Measurements from ENCODE around the gene IFT25. TPM values are rescaled to one million over a fixed set of nuclear protein-coding genes. Genes with fewer than 3 reads are reported as not detected.

IFT25 gene
- total RNA-seq, 4 donors from 2014 or later: 15.5 to 39.9 (median 26.8) TPM

DNA sequence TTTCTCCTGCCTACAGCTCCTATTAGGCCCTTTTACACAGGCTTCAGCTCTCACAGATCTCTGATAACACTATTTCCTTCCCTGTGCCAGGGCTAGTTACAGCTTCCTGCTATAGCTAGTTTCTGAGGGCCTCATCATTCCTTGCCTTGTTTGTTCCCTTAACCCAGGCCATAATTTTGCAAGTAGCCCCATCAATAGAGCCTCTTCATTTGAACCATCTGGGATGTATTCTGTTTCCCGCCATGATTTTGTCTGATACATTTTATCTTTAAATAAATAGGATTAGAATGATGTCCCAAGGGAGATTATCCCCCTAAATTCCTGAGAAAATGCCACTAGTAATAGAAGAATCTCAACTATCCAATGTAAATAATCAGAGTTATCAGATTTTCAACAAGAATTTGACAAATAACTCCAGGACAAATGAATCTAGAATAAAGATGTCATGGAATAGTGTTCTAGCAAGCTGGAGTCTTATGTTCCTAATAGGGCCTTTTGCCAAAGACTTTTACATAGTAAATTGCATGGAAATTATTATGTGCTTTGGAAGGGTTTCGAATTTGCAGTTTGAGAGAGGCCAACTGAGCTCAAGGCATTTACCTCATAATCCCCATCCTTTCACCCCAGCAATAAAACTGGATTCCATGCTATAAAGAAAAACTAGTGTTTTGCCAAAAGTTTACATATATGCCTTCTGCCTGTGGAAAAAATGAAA lies 16.1 kb downstream of the IFT25 start:
- H3K9me3 ChIP-seq: peaks cover 0 to 9% (median 0%) of the 10 kb centered on the region in 4 donors
- no peak for DNase-seq (ENCODE audit: low spot score in 2 of 2)
- WGBS, 2 donors: 77 to 87% methylated on average over 2 of the region's 2 CpGs
- H3K27ac ChIP-seq: no peak overlapping the region
- H3K4me1 ChIP-seq: no peaks in the 10 kb centered on the region
- TF ChIP-seq, protein P1, sequence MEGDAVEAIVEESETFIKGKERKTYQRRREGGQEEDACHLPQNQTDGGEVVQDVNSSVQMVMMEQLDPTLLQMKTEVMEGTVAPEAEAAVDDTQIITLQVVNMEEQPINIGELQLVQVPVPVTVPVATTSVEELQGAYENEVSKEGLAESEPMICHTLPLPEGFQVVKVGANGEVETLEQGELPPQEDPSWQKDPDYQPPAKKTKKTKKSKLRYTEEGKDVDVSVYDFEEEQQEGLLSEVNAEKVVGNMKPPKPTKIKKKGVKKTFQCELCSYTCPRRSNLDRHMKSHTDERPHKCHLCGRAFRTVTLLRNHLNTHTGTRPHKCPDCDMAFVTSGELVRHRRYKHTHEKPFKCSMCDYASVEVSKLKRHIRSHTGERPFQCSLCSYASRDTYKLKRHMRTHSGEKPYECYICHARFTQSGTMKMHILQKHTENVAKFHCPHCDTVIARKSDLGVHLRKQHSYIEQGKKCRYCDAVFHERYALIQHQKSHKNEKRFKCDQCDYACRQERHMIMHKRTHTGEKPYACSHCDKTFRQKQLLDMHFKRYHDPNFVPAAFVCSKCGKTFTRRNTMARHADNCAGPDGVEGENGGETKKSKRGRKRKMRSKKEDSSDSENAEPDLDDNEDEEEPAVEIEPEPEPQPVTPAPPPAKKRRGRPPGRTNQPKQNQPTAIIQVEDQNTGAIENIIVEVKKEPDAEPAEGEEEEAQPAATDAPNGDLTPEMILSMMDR (IDR thresholded peaks at IDR 0.05): no peak
- TF ChIP-seq POLR2A (IDR thresholded peaks at IDR 0.05): no peak
- no peak for TF ChIP-seq EP300 (IDR thresholded peaks at IDR 0.05)
- H3K36me3 ChIP-seq: peaks cover 0 to 68% (median 0%) of the 10 kb centered on the region in 3 donors
- H3K4me3 ChIP-seq: no peak overlapping the region
- H3K27me3 ChIP-seq: no peaks in the 10 kb centered on the region

DNA sequence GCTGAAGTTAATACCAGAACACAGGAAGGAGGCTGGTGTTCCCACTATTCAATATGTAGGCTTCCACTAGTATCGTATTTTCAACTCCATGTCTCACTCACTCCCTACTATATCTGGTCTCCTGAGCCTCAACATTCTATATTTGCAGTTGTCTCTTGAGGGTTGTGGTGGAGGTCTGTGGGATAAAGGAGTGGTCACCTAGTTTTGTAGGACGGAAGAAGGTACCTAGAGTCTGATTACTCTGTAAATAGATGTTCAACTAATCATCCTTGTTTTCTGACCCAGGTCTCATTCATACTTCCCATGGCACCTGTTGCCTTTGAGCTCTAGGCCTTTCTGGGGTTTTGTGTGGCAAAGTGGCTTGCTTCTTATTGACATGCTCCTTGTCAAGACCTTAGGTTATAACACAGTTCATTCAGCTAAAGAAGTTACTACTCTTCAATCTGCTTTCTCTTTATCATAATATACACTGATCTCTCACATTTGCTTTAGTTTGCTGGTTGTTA lies 18.1 kb downstream of the IFT25 start:
- 95 to 100% methylated on average over 2 of the region's 2 CpGs for WGBS, 2 donors
- Histone ChIP-seq H3K27me3 (no peaks in the 10 kb centered on the region), H3K36me3 (peaks cover 0 to 73% (median 0%) of the 10 kb centered on the region in 3 donors), H3K27ac (no peak overlapping the region), H3K4me3 (no peak overlapping the region), H3K9me3 (peaks cover 0 to 4% (median 0%) of the 10 kb centered on the region in 4 donors), H3K4me1 (no peaks in the 10 kb centered on the region)
- TF ChIP-seq, protein P1 (IDR thresholded peaks at IDR 0.05): no peak
- TF ChIP-seq POLR2A (IDR thresholded peaks at IDR 0.05): no peak
- DNase-seq (ENCODE audit: low spot score in 2 of 2): no peak

DNA sequence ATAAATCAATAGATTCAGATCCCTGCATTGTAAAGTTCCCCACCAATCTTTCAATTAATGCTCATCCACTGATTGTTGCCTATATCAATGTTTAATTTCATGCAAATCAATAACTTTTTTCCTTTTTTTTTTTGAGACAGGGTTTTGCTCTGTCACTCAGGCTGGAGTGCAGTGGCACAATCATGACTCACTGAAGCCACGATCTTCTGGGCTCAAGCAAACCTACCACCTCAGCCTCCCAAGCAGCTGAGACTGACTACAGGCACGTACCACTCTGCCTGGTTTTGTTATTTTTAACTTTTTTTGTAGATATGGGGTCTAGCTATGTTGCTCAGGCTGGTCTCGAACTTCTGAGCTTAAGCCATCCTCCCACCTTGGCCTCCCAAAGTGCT lies 25.8 kb downstream of the IFT25 start:
- no peaks in the 10 kb centered on the region for H3K4me1 ChIP-seq
- H3K27me3 ChIP-seq: no peaks in the 10 kb centered on the region
- no peak overlapping the region for H3K27ac ChIP-seq
- no peak for DNase-seq (ENCODE audit: low spot score in 2 of 2)
- H3K4me3 ChIP-seq: no peak overlapping the region
- TF ChIP-seq POLR2A (IDR thresholded peaks at IDR 0.05) (no peak), EP300 (IDR thresholded peaks at IDR 0.05) (no peak)
- TF ChIP-seq, protein P1 (IDR thresholded peaks at IDR 0.05): no peak
- H3K36me3 ChIP-seq: peaks cover 0 to 77% (median 0%) of the 10 kb centered on the region in 3 donors
- no peaks in the 10 kb centered on the region for H3K9me3 ChIP-seq
- WGBS, 2 donors: 85 to 91% methylated on average over 3 of the region's 3 CpGs

DNA sequence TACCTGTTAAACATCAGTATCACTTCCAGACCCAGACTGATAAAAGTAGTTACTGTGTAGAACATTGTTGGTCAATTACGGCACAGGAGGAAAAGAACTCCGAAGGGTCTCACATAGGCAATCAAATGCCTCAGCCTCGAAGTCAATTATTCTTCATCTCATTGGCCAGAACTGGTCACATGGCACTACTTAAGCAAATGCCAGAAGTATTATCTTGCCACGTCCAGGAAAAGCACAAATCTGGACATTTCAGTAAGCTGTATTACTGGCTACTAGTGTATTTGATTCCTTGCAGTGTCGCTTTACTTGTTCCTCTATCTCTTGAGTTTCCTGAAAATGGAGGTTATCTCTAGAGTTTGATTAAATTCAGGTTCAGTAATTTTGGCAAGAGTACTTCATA lies 27.2 kb downstream of the IFT25 start:
- no peak overlapping the region for H3K27ac ChIP-seq
- no peaks in the 10 kb centered on the region for H3K27me3 ChIP-seq
- peaks cover 0 to 70% (median 0%) of the 10 kb centered on the region in 3 donors for H3K36me3 ChIP-seq
- H3K4me3 ChIP-seq: no peak overlapping the region
- no peak for DNase-seq (ENCODE audit: low spot score in 2 of 2)
- H3K9me3 ChIP-seq: no peaks in the 10 kb centered on the region
- WGBS, 2 donors: 72% methylated on average over 5 of the region's 5 CpGs
- H3K4me1 ChIP-seq: no peaks in the 10 kb centered on the region
- no peak for TF ChIP-seq EP300 (IDR thresholded peaks at IDR 0.05)
- no peak for TF ChIP-seq POLR2A (IDR thresholded peaks at IDR 0.05)
- TF ChIP-seq, protein P1 (IDR thresholded peaks at IDR 0.05): no peak

DNA sequence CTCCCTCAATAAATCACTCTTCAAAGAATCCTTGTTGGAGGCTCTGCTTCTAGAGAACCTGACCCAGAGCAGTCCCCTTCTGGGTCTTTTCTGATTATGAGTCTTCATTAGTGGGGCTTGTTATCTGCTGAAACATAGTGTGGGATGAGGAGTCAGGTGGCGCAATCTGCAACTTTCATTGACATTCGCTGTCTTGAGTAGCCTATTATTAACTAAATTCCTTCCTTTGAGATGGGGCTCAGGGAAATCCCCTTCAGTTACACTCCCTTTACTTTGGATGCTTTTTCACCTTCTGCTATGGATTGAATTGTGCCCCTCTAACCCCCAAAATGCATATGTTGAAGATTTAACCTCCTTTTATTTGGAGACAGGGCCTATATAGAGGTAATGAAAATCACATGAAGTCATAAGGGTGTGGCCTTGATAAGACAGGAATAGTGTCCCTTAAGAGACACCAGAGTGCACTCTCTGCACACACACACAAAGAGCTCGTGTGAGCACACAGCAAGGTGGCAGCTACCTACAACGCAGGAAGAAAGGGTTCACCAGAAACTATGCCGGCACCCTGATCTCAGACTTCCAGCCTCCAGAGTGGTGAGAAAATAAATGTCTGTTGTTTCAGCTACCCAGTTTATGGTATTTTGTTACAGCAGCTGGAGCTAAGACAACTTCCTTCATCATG lies 32.0 kb downstream of the IFT25 start:
- H3K4me1 ChIP-seq: no peaks in the 10 kb centered on the region
- no peaks in the 10 kb centered on the region for H3K9me3 ChIP-seq
- no peaks in the 10 kb centered on the region for H3K27me3 ChIP-seq
- DNase-seq (ENCODE audit: low spot score in 2 of 2): no peak
- TF ChIP-seq, protein P1 (IDR thresholded peaks at IDR 0.05): no peak
- TF ChIP-seq EP300 (IDR thresholded peaks at IDR 0.05) (no peak), POLR2A (IDR thresholded peaks at IDR 0.05) (no peak)
- peaks cover 0 to 38% (median 2%) of the 10 kb centered on the region in 3 donors for H3K36me3 ChIP-seq
- H3K27ac ChIP-seq: no peak overlapping the region
- no peak overlapping the region for H3K4me3 ChIP-seq
- 76 to 79% methylated on average over 5 of the region's 5 CpGs for WGBS, 2 donors

All from tibial nerve (tissue), 4 donors.